K562 (cell line): ENCODE results near the gene C10orf90. TPM values are rescaled to one million over a fixed set of nuclear protein-coding genes. Genes with fewer than 3 reads are reported as not detected.

Experiments
- ATAC-seq: fragments of 200-7000 bp; cut with Tn5 transposase; 3 replicates; pipeline ENCODE4 v1.9.1; 2020; ENCODE audit warnings: moderate library complexity
- BruUV-seq: library from RNA; stranded (reverse); fragments of 400-500 nt; replicated peaks from 2 replicates; lab custom pipeline; 2021; lab: Mats Ljungman, UMichigan
- CTCF ChIA-PET: fragments of 300-600 bp; formaldehyde crosslinking; extraction: SDS; loops from one replicate; lab custom pipeline; 2021; ENCODE audit warnings: low intra/inter-chr PET ratio; lab: Yijun Ruan, JAX
- POLR2A ChIA-PET: fragments of 300-600, 350-650 bp; sonication (Branson Sonifier 250); formaldehyde crosslinking; extraction: SDS; loops from one replicate; lab custom pipeline; 2021; ENCODE audit warnings: antibody characterized with exemption, inconsistent platforms; lab: Yijun Ruan, JAX
- DNase-seq, 4 experiments: peaks; one replicate each; pipeline versions ENCODE4 v3.0.0 to v3.0.0-alpha.2; 2011 to 2018; ENCODE audit warnings: low spot score in 3 of 4, mixed read lengths in 3 of 4; ENCODE audit errors: extremely low read depth in 1 of 4
- FAIRE-seq: peaks from 2 replicates; lab custom pipeline; 2011; peaks lifted over from hg19 to GRCh38; lab: Jason Lieb, UNC
- H2AFZ ChIP-seq: 2 replicates; pipeline ENCODE4 v1.6.0; 2011; ENCODE audit warnings: low read depth, low read length, control low read depth, inconsistent platforms
- H3K27ac ChIP-seq: fragments of 200-600 bp; 3 replicates; pipeline ENCODE4 v1.8.0; 2011; ENCODE audit warnings: low read depth, mild to moderate bottlenecking, control low read depth, inconsistent platforms, low read length, moderate library complexity, mixed read lengths; ENCODE audit errors: extremely low read depth
- H3K27me3 ChIP-seq, 2 experiments: fragments of 300-600 bp in 1 of 2; 2 replicates in 1 of 2; 3 replicates in 1 of 2; pipeline versions ENCODE4 v1.6.0 to v1.8.0; 2011; ENCODE audit warnings: inconsistent platforms in 2 of 2, low read length in 2 of 2, mild to moderate bottlenecking in 1 of 2, mixed read lengths in 1 of 2, moderate library complexity in 1 of 2; ENCODE audit not compliant: control insufficient read depth in 2 of 2, insufficient read depth in 2 of 2
- H3K36me3 ChIP-seq: fragments of 300-600 bp; 3 replicates; pipeline ENCODE4 v1.8.0; 2011; ENCODE audit warnings: mild to moderate bottlenecking, low read length, inconsistent platforms; ENCODE audit not compliant: control insufficient read depth, insufficient read depth
- H3K4me1 ChIP-seq, 2 experiments: fragments of 200-600 bp in 1 of 2; replicated peaks in 1 of 2; 2 replicates in 1 of 2; 3 replicates in 1 of 2; pipeline versions ENCODE4 v1.5.1 to v1.8.0; 2011; ENCODE audit warnings: inconsistent platforms in 2 of 2, low read length in 2 of 2, mild to moderate bottlenecking in 1 of 2, mixed read lengths in 1 of 2, moderate library complexity in 1 of 2; ENCODE audit not compliant: control insufficient read depth in 2 of 2, insufficient read depth in 2 of 2
- H3K4me2 ChIP-seq: 2 replicates; pipeline ENCODE4 v1.6.1; 2011; ENCODE audit warnings: low read length, control low read depth, inconsistent platforms, mixed read lengths; ENCODE audit not compliant: insufficient read depth
- H3K4me3 ChIP-seq: fragments of 200-600 bp; sonication (generic), shearing (Covaris generic); 2 replicates; pipeline ENCODE4 v1.5.1; 2016; ENCODE audit warnings: control low read depth, inconsistent platforms
- H3K79me2 ChIP-seq: fragments of 200-600 bp; 3 replicates; pipeline ENCODE4 v1.8.0; 2011; ENCODE audit warnings: low read length, inconsistent platforms; ENCODE audit not compliant: control insufficient read depth, insufficient read depth
- H3K9ac ChIP-seq, 2 experiments: 2 replicates each; pipeline versions ENCODE4 v1.6.0 to v1.6.1; 2011; ENCODE audit warnings: low read depth in 2 of 2, low read length in 2 of 2, control low read depth in 1 of 2, inconsistent platforms in 1 of 2, mild to moderate bottlenecking in 1 of 2, mixed read lengths in 1 of 2; ENCODE audit not compliant: insufficient read depth in 1 of 2
- H3K9me1 ChIP-seq: one replicate; pipeline ENCODE4 v1.6.0; 2011; ENCODE audit warnings: inconsistent platforms, mild to moderate bottlenecking, low read length, moderate library complexity; ENCODE audit not compliant: control insufficient read depth, insufficient read depth
- H3K9me3 ChIP-seq: replicated peaks from 2 replicates; pipeline ENCODE4 v1.5.1; 2011; ENCODE audit warnings: low read depth, low read length, inconsistent platforms; ENCODE audit not compliant: control insufficient read depth, insufficient read depth
- H4K20me1 ChIP-seq: replicated peaks from 2 replicates; pipeline ENCODE4 v1.6.1; 2011; ENCODE audit warnings: low read length, inconsistent platforms, mixed read lengths; ENCODE audit not compliant: control insufficient read depth, insufficient read depth
- CBFA2T3 ChIP-seq: fragments of 450-650 bp; IDR thresholded peaks from 2 replicates; pipeline ENCODE4 v1.6.1; 2017
- HNRNPH1 ChIP-seq: fragments of 200-400 bp; formaldehyde crosslinking; optimal IDR thresholded peaks from 2 replicates; pipeline ENCODE3; 2017; ENCODE audit warnings: low read depth, mild to moderate bottlenecking, low read length, moderate library complexity
- MECOM ChIP-seq: fragments of 250-450 bp; sonication (Bioruptor Pico); IDR thresholded peaks from 2 replicates; pipeline ENCODE4 v1.8.0; 2022; ENCODE audit warnings: inconsistent platforms
- NR2F6 ChIP-seq: fragments of 450-650 bp; formaldehyde crosslinking; IDR thresholded peaks from 2 replicates; pipeline ENCODE4 v1.4.0; 2020; ENCODE audit warnings: mild to moderate bottlenecking
- RFX7 ChIP-seq: fragments of 250-450 bp; sonication (Bioruptor Pico); IDR thresholded peaks from 2 replicates; pipeline ENCODE4 v1.5.1; 2021; ENCODE audit warnings: mild to moderate bottlenecking
- SOX6 ChIP-seq: fragments of 450-650 bp; IDR thresholded peaks from 2 replicates; pipeline ENCODE4 v1.6.1; 2014; ENCODE audit warnings: mild to moderate bottlenecking
- ZFP1 ChIP-seq: fragments of 450-650 bp; formaldehyde crosslinking; IDR thresholded peaks from 2 replicates; pipeline ENCODE4 v1.4.0; 2020; ENCODE audit warnings: mild to moderate bottlenecking, mixed read lengths
- ZNF212 ChIP-seq: fragments of 450-650 bp; formaldehyde crosslinking; IDR thresholded peaks from 2 replicates; pipeline ENCODE4 v1.4.0; 2020; ENCODE audit warnings: mild to moderate bottlenecking
- WGBS: fragments of 100-300 bp; shearing (Covaris generic); methylation state at CpG from one replicate; pipeline ENCODE4 v1.1.6; 2016; ENCODE audit warnings: low coverage, mixed read lengths; ENCODE audit not compliant: insufficient coverage; ENCODE audit errors: missing lambda C conversion rate; 5-methylcytosine and 5-hydroxymethylcytosine counted together
- in situ Hi-C: fragments of 300-500 bp; cut with MboI; formaldehyde crosslinking; loops from 4 replicates; pipeline ENCODE4 v1.15.0; 2018; ENCODE audit warnings: inconsistent platforms, mixed read lengths
- intact Hi-C: fragments of 100-400 bp; cut with micrococcal nuclease; formaldehyde crosslinking; loops from 2 replicates; pipeline ENCODE4 v1.14.2; 2022
- polyA plus RNA-seq, 8 experiments: library from polyadenylated mRNA; depleted of rRNA in 4 of 8; stranded (reverse) in 5 of 8; unstranded in 3 of 8; fragments of >200 nt; fragmentation: Nextera tagmentation in 2 of 8; fragmentation: Illumina TruSeq in 1 of 8; extraction: Ambion mirVana in 2 of 8; extraction: Trizol in 1 of 8; gene quantifications; 2 replicates each; pipeline versions ENCODE4 v1.2.1 to v1.2.3, GENCODE V29; 2011 to 2014; ENCODE audit warnings: inconsistent platforms in 1 of 8, missing spikeins in 1 of 8
- total RNA-seq, 7 experiments: library from RNA; depleted of rRNA in 6 of 7; stranded (reverse); fragments of >200 nt in 6 of 7; fragmentation: Illumina TruSeq in 2 of 7; extraction: Trizol in 2 of 7; gene quantifications; 2 replicates each; pipeline versions ENCODE4 v1.2.1 to v1.2.3, GENCODE V29; 2011 to 2021; ENCODE audit warnings: low replicate concordance in 1 of 7
- TF ChIP-seq, protein P1 (sequence below): fragments of 450-650 bp; formaldehyde crosslinking; IDR thresholded peaks from 2 replicates; pipeline ENCODE4 v1.4.0; 2020; ENCODE audit warnings: mild to moderate bottlenecking, moderate library complexity
- TF ChIP-seq, protein P2 (sequence below): fragments of 450-650 bp; IDR thresholded peaks from 2 replicates; pipeline ENCODE4 v1.6.1; 2016; ENCODE audit warnings: antibody characterized with exemption
- TF ChIP-seq, protein P3 (sequence below): fragments of 250-450 bp; sonication (Bioruptor Pico); IDR thresholded peaks from 2 replicates; pipeline ENCODE4 v1.9.0; 2021; ENCODE audit warnings: mild to moderate bottlenecking, inconsistent platforms
- TF ChIP-seq, protein P4 (sequence below): sonication (generic); formaldehyde crosslinking; IDR thresholded peaks from 2 replicates; pipeline ENCODE4 v1.8.0; 2022; ENCODE audit warnings: missing genetic modification reagents, mild to moderate bottlenecking, moderate library complexity, borderline replicate concordance
- TF ChIP-seq, protein P5 (sequence below): fragments of 150-350 bp; conservative IDR thresholded peaks from 2 replicates; pipeline ENCODE4 v1.6.1; 2014; ENCODE audit warnings: low read length

The C10orf90 gene
- total and polyA plus RNA-seq, 9 of the 15 experiments (the other 6 are each of a cell fraction or from before 2014, with no cell fraction given), result not detected

DNA sequence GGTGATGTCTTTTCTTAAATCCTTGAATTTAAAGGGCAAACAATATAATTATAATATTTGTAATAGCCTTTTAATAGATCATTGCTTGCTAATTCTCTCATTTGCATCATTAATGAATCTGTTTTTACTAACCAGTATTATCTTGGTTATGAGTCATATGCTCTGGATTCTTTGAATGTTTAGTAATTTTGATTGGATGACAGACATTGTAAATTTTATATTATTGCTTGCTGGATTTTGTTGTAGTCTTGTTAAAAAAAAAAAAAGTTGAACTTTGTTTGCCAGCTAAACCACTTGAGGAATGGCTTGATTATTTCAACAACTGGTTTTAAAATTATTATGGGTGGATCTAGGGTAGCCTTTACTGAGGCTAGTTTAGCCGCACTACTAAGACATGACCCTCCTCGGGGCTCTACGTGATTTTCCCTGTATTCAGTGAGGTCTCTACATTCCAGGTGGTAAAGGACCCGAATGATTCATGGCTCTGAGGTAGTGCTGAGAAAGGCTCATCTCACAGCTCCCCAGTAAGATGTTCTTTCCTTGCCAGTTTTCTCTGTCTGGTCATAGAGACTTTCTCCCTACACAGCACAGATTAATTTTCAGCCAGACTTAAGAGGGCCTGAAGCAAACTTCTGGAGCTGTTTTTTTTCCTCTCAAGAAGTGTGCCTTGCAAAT lies 8.5 kb downstream of the C10orf90 start (continued):
- TF ChIP-seq, protein P1, sequence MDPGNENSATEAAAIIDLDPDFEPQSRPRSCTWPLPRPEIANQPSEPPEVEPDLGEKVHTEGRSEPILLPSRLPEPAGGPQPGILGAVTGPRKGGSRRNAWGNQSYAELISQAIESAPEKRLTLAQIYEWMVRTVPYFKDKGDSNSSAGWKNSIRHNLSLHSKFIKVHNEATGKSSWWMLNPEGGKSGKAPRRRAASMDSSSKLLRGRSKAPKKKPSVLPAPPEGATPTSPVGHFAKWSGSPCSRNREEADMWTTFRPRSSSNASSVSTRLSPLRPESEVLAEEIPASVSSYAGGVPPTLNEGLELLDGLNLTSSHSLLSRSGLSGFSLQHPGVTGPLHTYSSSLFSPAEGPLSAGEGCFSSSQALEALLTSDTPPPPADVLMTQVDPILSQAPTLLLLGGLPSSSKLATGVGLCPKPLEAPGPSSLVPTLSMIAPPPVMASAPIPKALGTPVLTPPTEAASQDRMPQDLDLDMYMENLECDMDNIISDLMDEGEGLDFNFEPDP (CRISPR knock-in tag), result no peak
- TF ChIP-seq NR2F6 (CRISPR knock-in tag), result no peak

DNA sequence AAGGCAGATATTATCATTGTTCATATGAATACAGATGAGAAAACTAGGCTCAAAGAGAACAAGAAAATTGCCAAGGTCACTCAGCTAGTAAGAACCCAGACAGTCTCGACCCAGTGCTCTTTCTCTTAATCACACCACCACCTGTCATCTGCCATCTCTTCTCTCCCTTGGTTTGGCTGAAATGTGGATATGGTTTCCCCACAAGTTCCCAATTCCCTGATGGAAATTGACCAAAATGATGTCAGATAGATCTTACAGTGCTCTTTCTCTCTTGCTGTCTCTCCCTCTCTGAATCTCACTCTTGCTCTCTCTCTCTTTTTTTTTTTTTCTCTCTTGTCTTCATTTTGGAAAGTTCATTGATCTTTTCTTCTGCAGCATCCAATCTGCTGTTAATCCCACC lies 9.1 kb downstream of the C10orf90 start:
- H2AFZ ChIP-seq, result no peak overlapping the region
- no peak overlapping the region for H3K27ac ChIP-seq
- intact Hi-C loops (no loop called here), in situ Hi-C loops (no loop called here)
- no peak for DNase-seq
- H3K4me3 ChIP-seq, result no peak overlapping the region
- H3K27me3 ChIP-seq, result no peaks in the 10 kb centered on the region; a peak in 1 of 5 replicates
- FAIRE-seq, result no peak
- ATAC-seq, result no peak
- no peak overlapping the region for H3K4me2 ChIP-seq
- no peak overlapping the region for H3K9ac ChIP-seq
- H4K20me1 ChIP-seq, result no peaks in the 10 kb centered on the region
- ChIA-PET CTCF (no interaction called here), POLR2A (no interaction called here)
- 0% methylated on average over 1 of the region's 1 CpG for WGBS
- H3K4me1 ChIP-seq, result no peaks in the 10 kb centered on the region
- H3K36me3 ChIP-seq, result no peaks in the 10 kb centered on the region
- BruUV-seq, result no TSS peak
- no peaks in the 10 kb centered on the region for H3K79me2 ChIP-seq
- no peaks in the 10 kb centered on the region for H3K9me3 ChIP-seq
- no peaks in the 10 kb centered on the region for H3K9me1 ChIP-seq
- TF ChIP-seq, protein P2, sequence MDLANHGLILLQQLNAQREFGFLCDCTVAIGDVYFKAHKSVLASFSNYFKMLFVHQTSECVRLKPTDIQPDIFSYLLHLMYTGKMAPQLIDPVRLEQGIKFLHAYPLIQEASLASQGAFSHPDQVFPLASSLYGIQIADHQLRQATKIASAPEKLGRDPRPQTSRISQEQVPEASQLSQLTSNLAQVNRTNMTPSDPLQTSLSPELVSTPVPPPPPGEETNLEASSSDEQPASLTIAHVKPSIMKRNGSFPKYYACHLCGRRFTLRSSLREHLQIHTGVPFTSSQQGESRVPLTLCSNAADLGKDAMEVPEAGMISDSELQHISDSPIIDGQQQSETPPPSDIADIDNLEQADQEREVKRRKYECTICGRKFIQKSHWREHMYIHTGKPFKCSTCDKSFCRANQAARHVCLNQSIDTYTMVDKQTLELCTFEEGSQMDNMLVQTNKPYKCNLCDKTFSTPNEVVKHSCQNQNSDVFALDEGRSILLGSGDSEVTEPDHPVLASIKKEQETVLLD, result no peak
- TF ChIP-seq, protein P3, sequence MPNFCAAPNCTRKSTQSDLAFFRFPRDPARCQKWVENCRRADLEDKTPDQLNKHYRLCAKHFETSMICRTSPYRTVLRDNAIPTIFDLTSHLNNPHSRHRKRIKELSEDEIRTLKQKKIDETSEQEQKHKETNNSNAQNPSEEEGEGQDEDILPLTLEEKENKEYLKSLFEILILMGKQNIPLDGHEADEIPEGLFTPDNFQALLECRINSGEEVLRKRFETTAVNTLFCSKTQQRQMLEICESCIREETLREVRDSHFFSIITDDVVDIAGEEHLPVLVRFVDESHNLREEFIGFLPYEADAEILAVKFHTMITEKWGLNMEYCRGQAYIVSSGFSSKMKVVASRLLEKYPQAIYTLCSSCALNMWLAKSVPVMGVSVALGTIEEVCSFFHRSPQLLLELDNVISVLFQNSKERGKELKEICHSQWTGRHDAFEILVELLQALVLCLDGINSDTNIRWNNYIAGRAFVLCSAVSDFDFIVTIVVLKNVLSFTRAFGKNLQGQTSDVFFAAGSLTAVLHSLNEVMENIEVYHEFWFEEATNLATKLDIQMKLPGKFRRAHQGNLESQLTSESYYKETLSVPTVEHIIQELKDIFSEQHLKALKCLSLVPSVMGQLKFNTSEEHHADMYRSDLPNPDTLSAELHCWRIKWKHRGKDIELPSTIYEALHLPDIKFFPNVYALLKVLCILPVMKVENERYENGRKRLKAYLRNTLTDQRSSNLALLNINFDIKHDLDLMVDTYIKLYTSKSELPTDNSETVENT, result no peak
- no peak for TF ChIP-seq ZFP1
- TF ChIP-seq RFX7 (CRISPR knock-in tag), result no peak
- no peak for TF ChIP-seq MECOM (CRISPR knock-in tag)
- TF ChIP-seq, protein P4, sequence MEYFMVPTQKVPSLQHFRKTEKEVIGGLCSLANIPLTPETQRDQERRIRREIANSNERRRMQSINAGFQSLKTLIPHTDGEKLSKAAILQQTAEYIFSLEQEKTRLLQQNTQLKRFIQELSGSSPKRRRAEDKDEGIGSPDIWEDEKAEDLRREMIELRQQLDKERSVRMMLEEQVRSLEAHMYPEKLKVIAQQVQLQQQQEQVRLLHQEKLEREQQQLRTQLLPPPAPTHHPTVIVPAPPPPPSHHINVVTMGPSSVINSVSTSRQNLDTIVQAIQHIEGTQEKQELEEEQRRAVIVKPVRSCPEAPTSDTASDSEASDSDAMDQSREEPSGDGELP, result no peak
- no peak for TF ChIP-seq ZNF212
- TF ChIP-seq CBFA2T3, result no peak
- TF ChIP-seq SOX6, result no peak
- TF ChIP-seq HNRNPH1, result no peak
- TF ChIP-seq, protein P5, sequence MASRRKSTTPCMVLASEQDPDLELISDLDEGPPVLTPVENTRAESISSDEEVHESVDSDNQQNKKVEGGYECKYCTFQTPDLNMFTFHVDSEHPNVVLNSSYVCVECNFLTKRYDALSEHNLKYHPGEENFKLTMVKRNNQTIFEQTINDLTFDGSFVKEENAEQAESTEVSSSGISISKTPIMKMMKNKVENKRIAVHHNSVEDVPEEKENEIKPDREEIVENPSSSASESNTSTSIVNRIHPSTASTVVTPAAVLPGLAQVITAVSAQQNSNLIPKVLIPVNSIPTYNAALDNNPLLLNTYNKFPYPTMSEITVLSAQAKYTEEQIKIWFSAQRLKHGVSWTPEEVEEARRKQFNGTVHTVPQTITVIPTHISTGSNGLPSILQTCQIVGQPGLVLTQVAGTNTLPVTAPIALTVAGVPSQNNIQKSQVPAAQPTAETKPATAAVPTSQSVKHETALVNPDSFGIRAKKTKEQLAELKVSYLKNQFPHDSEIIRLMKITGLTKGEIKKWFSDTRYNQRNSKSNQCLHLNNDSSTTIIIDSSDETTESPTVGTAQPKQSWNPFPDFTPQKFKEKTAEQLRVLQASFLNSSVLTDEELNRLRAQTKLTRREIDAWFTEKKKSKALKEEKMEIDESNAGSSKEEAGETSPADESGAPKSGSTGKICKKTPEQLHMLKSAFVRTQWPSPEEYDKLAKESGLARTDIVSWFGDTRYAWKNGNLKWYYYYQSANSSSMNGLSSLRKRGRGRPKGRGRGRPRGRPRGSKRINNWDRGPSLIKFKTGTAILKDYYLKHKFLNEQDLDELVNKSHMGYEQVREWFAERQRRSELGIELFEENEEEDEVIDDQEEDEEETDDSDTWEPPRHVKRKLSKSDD, result no peak
